ENCODE results near the gene HTT. TPM values are rescaled to one million over a fixed set of nuclear protein-coding genes. Genes with fewer than 3 reads are reported as not detected.

HTT gene
- total RNA-seq, 3 donors from 2014 or later (not counting 1 experiment from before 2014, with no cell fraction given) = 132 to 175 (median 165) TPM

- Histone ChIP-seq H3K4me3 (ENCODE audit: low read length) (no peak overlapping the region), H3K9me3 (ENCODE audit: control insufficient read depth, insufficient read depth, low read length) (no peaks in the 10 kb centered on the region), H3K36me3 (ENCODE audit: control insufficient read depth, insufficient read depth, low read length) (no peaks in the 10 kb centered on the region), H3K4me1 (ENCODE audit: control insufficient read depth, insufficient read depth, low read length) (peaks cover 31% of the 10 kb centered on the region), H3K27ac (ENCODE audit: low read length) (no peak overlapping the region), H3K27me3 (ENCODE audit: control insufficient read depth, insufficient read depth, low read length) (peaks cover 17% of the 10 kb centered on the region)
- Mint-ChIP-seq H3K4me1 (peaks cover 7 to 8% of the 10 kb centered on the region in 2 donors), H3K9me3 (no peaks in the 10 kb centered on the region), H3K27me3 (ENCODE audit: low read depth in 2 of 2) (peaks cover 26 to 27% of the 10 kb centered on the region in 2 donors), H3K27ac (no peak overlapping the region), H3K36me3 (no peaks in the 10 kb centered on the region), H3K4me3 (no peak overlapping the region)
- intact Hi-C loops (cut with micrococcal nuclease) = no loop called here
- no peak for DNase-seq
- ATAC-seq = no peak
- TF ChIP-seq CTCF (IDR thresholded peaks at IDR 0.05) = no peak
- 91% methylated on average over 24 of the region's 24 CpGs for WGBS (ENCODE audit: insufficient coverage)
Measured at GRCh38 chr4:3287972-3288570, 213.6 kb downstream of the HTT start.

DNA sequence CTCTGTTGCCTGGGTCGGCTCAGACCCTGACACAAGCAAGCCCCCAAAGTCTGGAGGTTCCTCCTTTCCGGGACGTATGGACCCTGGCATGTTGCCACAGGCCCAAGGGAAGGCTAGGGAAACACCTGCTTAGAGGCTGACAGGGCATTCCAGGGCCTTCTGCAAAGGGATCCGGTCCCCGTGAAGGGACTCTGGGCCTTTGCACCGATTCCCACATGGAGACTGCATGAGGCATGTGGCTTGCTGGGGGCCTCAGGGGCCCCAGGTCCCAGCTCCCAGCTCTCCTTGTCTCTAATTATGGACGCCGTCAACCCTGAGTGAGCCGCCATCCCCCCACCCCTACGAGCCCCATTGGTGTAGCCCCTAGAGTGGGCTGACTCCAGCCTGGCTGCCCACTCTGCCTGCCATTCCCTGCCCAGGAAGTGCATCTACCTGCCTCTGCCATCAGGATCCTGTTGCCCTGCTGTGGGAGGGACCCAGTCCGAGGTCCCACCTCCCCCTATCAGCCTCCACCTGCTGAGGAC, 214.2 kb downstream of the HTT start:
- H3K9me3 ChIP-seq (ENCODE audit: control insufficient read depth, insufficient read depth, low read length) = no peaks in the 10 kb centered on the region
- H3K27me3 ChIP-seq (ENCODE audit: control insufficient read depth, insufficient read depth, low read length) = peaks cover 17% of the 10 kb centered on the region
- H3K27ac Mint-ChIP-seq = no peak overlapping the region
- peaks cover 21% of the 10 kb centered on the region in 2 donors for H3K27me3 Mint-ChIP-seq (ENCODE audit: low read depth in 2 of 2)
- no peaks in the 10 kb centered on the region for H3K9me3 Mint-ChIP-seq
- WGBS (ENCODE audit: insufficient coverage) = 73% methylated on average over 11 of the region's 11 CpGs
- no peaks in the 10 kb centered on the region for H3K36me3 Mint-ChIP-seq
- peaks cover 11 to 13% of the 10 kb centered on the region in 2 donors for H3K4me1 Mint-ChIP-seq
- intact Hi-C loops (cut with micrococcal nuclease) = no loop called here
- DNase-seq (no peak), ATAC-seq (no peak)
- no peak overlapping the region for H3K4me3 ChIP-seq (ENCODE audit: low read length)
- peaks cover 35% of the 10 kb centered on the region for H3K4me1 ChIP-seq (ENCODE audit: control insufficient read depth, insufficient read depth, low read length)
- no peak overlapping the region for H3K4me3 Mint-ChIP-seq
- H3K36me3 ChIP-seq (ENCODE audit: control insufficient read depth, insufficient read depth, low read length) = no peaks in the 10 kb centered on the region
- TF ChIP-seq CTCF (IDR thresholded peaks at IDR 0.05) = no peak
- no peak overlapping the region for H3K27ac ChIP-seq (ENCODE audit: low read length)

DNA sequence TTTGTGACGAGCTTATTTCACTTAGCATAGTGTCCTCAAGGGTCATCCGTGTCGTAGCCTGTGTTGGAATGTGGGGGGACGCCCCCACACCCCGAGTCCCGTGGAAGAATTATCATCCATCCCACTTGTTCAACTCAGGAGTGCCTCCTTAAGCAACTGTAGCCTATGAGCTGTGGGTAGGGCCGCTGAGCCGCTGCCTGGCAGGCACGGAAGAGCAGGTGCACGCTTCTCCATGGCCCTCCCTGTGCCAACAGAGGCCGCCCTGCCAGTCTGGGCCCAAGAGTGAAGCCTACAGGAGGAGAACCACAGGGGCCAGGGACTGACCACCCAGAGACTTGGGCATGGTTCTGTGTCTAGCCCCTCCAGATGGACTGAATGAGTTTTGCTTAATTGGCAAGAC, 216.0 kb downstream of the HTT start:
- intact Hi-C loops (cut with micrococcal nuclease) = no loop called here
- WGBS (ENCODE audit: insufficient coverage) = 93% methylated on average over 11 of the region's 11 CpGs
- H3K4me3 Mint-ChIP-seq = no peak overlapping the region

More for the DNA sequence above, 216.0 kb downstream of the HTT start:
- Histone ChIP-seq H3K4me3 (ENCODE audit: low read length) (no peak overlapping the region), H3K27me3 (ENCODE audit: control insufficient read depth, insufficient read depth, low read length) (peaks cover 17% of the 10 kb centered on the region), H3K4me1 (ENCODE audit: control insufficient read depth, insufficient read depth, low read length) (peaks cover 33% of the 10 kb centered on the region), H3K9me3 (ENCODE audit: control insufficient read depth, insufficient read depth, low read length) (no peaks in the 10 kb centered on the region), H3K36me3 (ENCODE audit: control insufficient read depth, insufficient read depth, low read length) (no peaks in the 10 kb centered on the region), H3K27ac (ENCODE audit: low read length) (no peak overlapping the region)
- Mint-ChIP-seq H3K9me3 (no peaks in the 10 kb centered on the region), H3K27me3 (ENCODE audit: low read depth in 2 of 2) (peaks cover 14 to 17% of the 10 kb centered on the region in 2 donors), H3K4me1 (peaks cover 21 to 28% of the 10 kb centered on the region in 2 donors), H3K27ac (no peak overlapping the region), H3K36me3 (no peaks in the 10 kb centered on the region)
- TF ChIP-seq CTCF (IDR thresholded peaks at IDR 0.05) = no peak
- ATAC-seq = no peak
- DNase-seq = no peak
